MM.1S (cell line): Measurements from ENCODE around the gene UPK1A.

ENCODE experiments used
- DNase-seq: peaks from one replicate; pipeline ENCODE4 v3.0.0-alpha.2; 2015
- H2AFZ ChIP-seq: fragments of 300-600 bp; sonication (generic); 2 replicates; pipeline ENCODE4 v1.6.0; 2016; ENCODE audit warnings: antibody characterized with exemption, low read length
- H3F3A ChIP-seq: fragments of 300-600 bp; sonication (generic); 2 replicates; pipeline ENCODE4 v1.6.1; 2016; ENCODE audit warnings: mild to moderate bottlenecking, antibody characterized with exemption, low read length, moderate library complexity, mixed read lengths; ENCODE audit not compliant: insufficient read depth
- H3K27ac ChIP-seq: fragments of 300-600 bp; sonication (generic); 2 replicates; pipeline ENCODE4 v1.5.1; 2016; ENCODE audit warnings: mild to moderate bottlenecking, low read length
- H3K27me3 ChIP-seq: fragments of 300-600 bp; sonication (generic); replicated peaks from 2 replicates; pipeline ENCODE4 v1.6.0; 2016; ENCODE audit warnings: low read length; ENCODE audit not compliant: insufficient read depth
- H3K36me3 ChIP-seq: fragments of 300-600 bp; sonication (generic); replicated peaks from 2 replicates; pipeline ENCODE4 v1.6.1; 2016; ENCODE audit warnings: mild to moderate bottlenecking, low read length, mixed read lengths; ENCODE audit not compliant: insufficient read depth
- H3K4me1 ChIP-seq: fragments of 300-600 bp; sonication (generic); 2 replicates; pipeline ENCODE4 v1.6.1; 2016; ENCODE audit warnings: low read length, mixed read lengths
- H3K4me2 ChIP-seq: fragments of 300-600 bp; sonication (generic); 2 replicates; pipeline ENCODE4 v1.6.0; 2016; ENCODE audit warnings: low read depth, low read length
- H3K4me3 ChIP-seq: fragments of 300-600 bp; sonication (generic); 2 replicates; pipeline ENCODE4 v1.5.1; 2016; ENCODE audit warnings: low read length, mixed read lengths
- H3K79me2 ChIP-seq: fragments of 300-600 bp; sonication (generic); 2 replicates; pipeline ENCODE4 v1.6.1; 2016; ENCODE audit warnings: mixed run types, low read length, mixed read lengths
- H3K9ac ChIP-seq: fragments of 300-600 bp; sonication (generic); 2 replicates; pipeline ENCODE4 v1.6.1; 2016; ENCODE audit warnings: low read length, mixed read lengths
- H3K9me2 ChIP-seq: fragments of 300-600 bp; sonication (generic); replicated peaks from 2 replicates; pipeline ENCODE4 v1.6.1; 2016; ENCODE audit warnings: mild to moderate bottlenecking, low read length, mixed read lengths; ENCODE audit not compliant: insufficient read depth
- H3K9me3 ChIP-seq: fragments of 300-600 bp; sonication (generic); replicated peaks from 2 replicates; pipeline ENCODE4 v1.6.1; 2016; ENCODE audit warnings: mild to moderate bottlenecking, low read length, mixed read lengths; ENCODE audit not compliant: insufficient read depth
- H4K20me1 ChIP-seq: fragments of 300-600 bp; sonication (generic); 2 replicates; pipeline ENCODE4 v1.6.1; 2016; ENCODE audit warnings: mild to moderate bottlenecking, low read length, moderate library complexity, mixed read lengths; ENCODE audit not compliant: insufficient read depth
- EZH2 ChIP-seq: fragments of 300-600 bp; sonication (generic); optimal IDR thresholded peaks from 2 replicates; pipeline ENCODE3; 2017; ENCODE audit warnings: low read depth, mild to moderate bottlenecking, antibody characterized with exemption, low read length, mixed read lengths
- EZH2phosphoT487 ChIP-seq: fragments of 300-600 bp; sonication (generic); IDR thresholded peaks from 2 replicates; pipeline ENCODE4 v1.6.1; 2018; ENCODE audit warnings: antibody characterized with exemption, low read length
- TF ChIP-seq, protein P1 (sequence below): fragments of 300-600 bp; sonication (generic); IDR thresholded peaks from 2 replicates; pipeline ENCODE4 v1.5.1; 2016; ENCODE audit warnings: antibody characterized with exemption, low read length, mixed read lengths

UPK1A gene

DNA sequence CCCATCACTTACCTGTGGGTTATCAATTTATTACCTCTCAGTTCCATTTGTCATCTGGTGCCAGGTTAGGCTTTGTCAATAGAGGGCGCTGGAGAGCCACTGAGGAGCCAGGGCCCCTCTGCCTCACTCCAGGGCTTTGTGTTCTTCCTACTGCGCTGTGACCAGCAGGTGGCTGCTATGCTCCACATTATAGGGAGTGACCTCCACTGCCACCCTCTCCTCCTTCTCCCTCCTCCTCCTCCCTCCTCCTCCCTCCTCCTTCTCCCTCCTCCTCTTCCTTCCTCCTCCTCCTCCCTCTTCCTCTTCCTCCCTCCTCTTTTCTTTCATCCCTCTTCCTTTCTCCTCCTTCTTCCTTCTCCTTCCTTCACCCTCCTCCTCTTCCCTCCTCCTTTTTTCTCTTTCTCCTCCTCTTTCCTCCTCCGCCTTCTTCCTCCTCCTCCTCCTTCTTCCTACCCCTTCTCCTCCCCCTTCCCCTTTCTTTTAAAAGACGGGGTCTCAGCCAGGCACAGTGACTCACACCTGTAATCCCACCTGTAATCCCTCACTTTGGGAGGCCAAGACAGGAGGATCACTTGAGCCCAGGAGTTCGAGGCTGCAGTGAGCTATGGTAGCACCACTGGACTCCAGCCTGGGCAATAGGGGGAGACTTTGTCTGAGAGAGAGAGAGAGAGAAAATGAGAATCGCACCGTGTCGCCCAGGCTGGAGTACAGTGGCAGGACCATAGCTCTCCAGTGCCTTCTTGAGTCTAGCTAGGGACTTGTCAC is 27.7 kb downstream of the UPK1A start:
- H3K4me2 ChIP-seq = no peak overlapping the region

DNA sequence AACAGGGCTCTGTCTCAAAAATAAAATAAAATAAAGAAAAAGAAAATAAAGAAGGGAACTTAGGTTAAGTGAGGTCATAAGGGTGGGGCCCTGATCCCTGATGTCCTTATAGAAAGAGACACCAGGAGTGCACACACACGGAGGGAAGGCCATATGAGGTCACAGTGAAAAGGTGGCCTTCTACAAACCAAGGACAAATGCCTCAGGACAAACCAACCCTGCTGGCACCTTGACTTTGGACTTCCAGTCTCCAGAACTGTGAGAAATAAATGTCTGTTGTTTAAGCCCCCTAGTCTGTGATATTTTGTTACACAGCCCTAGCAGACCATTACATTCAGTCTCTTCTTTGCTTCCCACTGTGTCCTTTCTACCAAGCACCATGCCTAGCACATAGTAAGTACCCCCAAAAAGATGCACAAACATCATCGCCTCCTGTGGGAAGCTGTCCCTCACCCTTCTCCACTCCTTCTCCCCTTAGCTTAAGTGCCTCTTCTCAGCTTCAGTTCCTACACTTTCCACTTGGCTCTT is 29.6 kb downstream of the UPK1A start:
- Histone ChIP-seq H3K36me3 (no peaks in the 10 kb centered on the region), H2AFZ (no peak overlapping the region), H3K9me3 (no peaks in the 10 kb centered on the region), H3K9me2 (no peaks in the 10 kb centered on the region), H3K4me3 (no peak overlapping the region), H3K27ac (no peak overlapping the region), H3F3A (0 out of 2 replicates have a peak, but pooled peaks cover 6% of the 10 kb centered on the region), H3K27me3 (no peaks in the 10 kb centered on the region), H4K20me1 (no peaks in the 10 kb centered on the region), H3K9ac (no peak overlapping the region), H3K79me2 (no peaks in the 10 kb centered on the region), H3K4me1 (0 out of 2 replicates have a peak, but pooled peaks cover 4% of the 10 kb centered on the region), H3K4me2 (no peak overlapping the region)
- TF ChIP-seq EZH2phosphoT487 (no peak), EZH2 (no peak)
- TF ChIP-seq, protein P1, sequence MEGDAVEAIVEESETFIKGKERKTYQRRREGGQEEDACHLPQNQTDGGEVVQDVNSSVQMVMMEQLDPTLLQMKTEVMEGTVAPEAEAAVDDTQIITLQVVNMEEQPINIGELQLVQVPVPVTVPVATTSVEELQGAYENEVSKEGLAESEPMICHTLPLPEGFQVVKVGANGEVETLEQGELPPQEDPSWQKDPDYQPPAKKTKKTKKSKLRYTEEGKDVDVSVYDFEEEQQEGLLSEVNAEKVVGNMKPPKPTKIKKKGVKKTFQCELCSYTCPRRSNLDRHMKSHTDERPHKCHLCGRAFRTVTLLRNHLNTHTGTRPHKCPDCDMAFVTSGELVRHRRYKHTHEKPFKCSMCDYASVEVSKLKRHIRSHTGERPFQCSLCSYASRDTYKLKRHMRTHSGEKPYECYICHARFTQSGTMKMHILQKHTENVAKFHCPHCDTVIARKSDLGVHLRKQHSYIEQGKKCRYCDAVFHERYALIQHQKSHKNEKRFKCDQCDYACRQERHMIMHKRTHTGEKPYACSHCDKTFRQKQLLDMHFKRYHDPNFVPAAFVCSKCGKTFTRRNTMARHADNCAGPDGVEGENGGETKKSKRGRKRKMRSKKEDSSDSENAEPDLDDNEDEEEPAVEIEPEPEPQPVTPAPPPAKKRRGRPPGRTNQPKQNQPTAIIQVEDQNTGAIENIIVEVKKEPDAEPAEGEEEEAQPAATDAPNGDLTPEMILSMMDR = no peak
- DNase-seq = no peak

More for the DNA sequence above, 27.7 kb downstream of the UPK1A start:
- Histone ChIP-seq H3K36me3 (no peaks in the 10 kb centered on the region), H3K9me2 (no peaks in the 10 kb centered on the region), H3K27me3 (peaks cover 14% of the 10 kb centered on the region), H3K27ac (no peak overlapping the region), H2AFZ (no peak overlapping the region), H3K4me1 (0 out of 2 replicates have a peak, but pooled peaks cover 4% of the 10 kb centered on the region), H4K20me1 (no peaks in the 10 kb centered on the region), H3K9ac (no peak overlapping the region), H3F3A (0 out of 2 replicates have a peak, but pooled peaks cover 6% of the 10 kb centered on the region), H3K79me2 (no peaks in the 10 kb centered on the region), H3K4me3 (no peak overlapping the region), H3K9me3 (no peaks in the 10 kb centered on the region)
- peak; percentile 91 for DNase-seq
- TF ChIP-seq EZH2phosphoT487 = no peak
- TF ChIP-seq EZH2 = no peak
- TF ChIP-seq, protein P1 = peak; percentile 98

DNA sequence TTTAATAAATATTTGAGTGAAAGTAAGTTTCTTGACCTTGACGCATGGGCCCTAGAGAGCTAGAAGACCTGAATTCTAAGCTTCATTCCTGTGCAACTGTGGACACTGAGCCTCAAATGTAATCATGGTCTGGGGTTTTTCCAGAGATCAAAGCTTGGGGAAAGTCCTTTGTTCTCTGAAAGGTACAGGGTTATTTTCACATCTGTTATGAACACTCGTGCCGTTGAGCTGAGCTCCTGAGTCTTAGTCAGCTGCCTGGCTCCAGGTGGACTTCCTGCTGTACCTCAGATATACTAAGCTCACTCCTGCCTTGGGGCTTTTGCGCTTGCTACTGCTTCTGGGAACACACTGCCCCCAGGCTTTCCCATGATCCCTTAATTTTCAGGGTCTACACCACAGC is 30.5 kb downstream of the UPK1A start:
- Histone ChIP-seq H3K9ac (no peak overlapping the region), H3F3A (0 out of 2 replicates have a peak, but pooled peaks cover 6% of the 10 kb centered on the region), H3K27ac (peak overlapping the region; percentile 17; the same call in 1 of the 2 replicates), H3K4me1 (0 out of 2 replicates have a peak, but pooled peaks cover 4% of the 10 kb centered on the region), H3K9me2 (no peaks in the 10 kb centered on the region), H3K4me3 (no peak overlapping the region; the same call in 1 of the 2 replicates), H3K36me3 (no peaks in the 10 kb centered on the region), H3K79me2 (no peaks in the 10 kb centered on the region), H4K20me1 (no peaks in the 10 kb centered on the region), H2AFZ (no peak overlapping the region), H3K9me3 (no peaks in the 10 kb centered on the region), H3K27me3 (no peaks in the 10 kb centered on the region), H3K4me2 (peak overlapping the region; percentile 10; the same call in 1 of the 2 replicates)
- TF ChIP-seq, protein P1 = no peak
- TF ChIP-seq EZH2 = no peak
- TF ChIP-seq EZH2phosphoT487 = no peak
- DNase-seq = peak; percentile 70
